Left ventricle myocardium inferior (tissue), 1 donor: ENCODE measurements around the gene P2RX1. TPM values are rescaled to one million over a fixed set of nuclear protein-coding genes. Genes with fewer than 3 reads are reported as not detected.
"Not testable (repeated sequence)": the region's sequence is repeated elsewhere in the genome, so short reads cannot be mapped to it uniquely, and the experiment has no call there.

Experiments
- DNase-seq: peaks from one replicate; pipeline ENCODE4 v3.0.0-alpha.2; 2020
- H3K27ac ChIP-seq: fragments of 200-600 bp; replicated peaks from 2 replicates; pipeline ENCODE4 v1.8.0; 2021
- H3K27me3 ChIP-seq: fragments of 200-600 bp; 2 replicates; pipeline ENCODE4 v1.8.0; 2021; ENCODE audit warnings: low read depth
- H3K36me3 ChIP-seq: fragments of 200-600 bp; 2 replicates; pipeline ENCODE4 v1.8.0; 2021
- H3K4me1 ChIP-seq: fragments of 200-600 bp; 2 replicates; pipeline ENCODE4 v1.8.0; 2021
- H3K4me3 ChIP-seq: fragments of 200-600 bp; 2 replicates; pipeline ENCODE4 v1.8.0; 2021; ENCODE audit warnings: mild to moderate bottlenecking, moderate library complexity
- H3K9me3 ChIP-seq: fragments of 200-600 bp; replicated peaks from 2 replicates; pipeline ENCODE4 v1.8.0; 2021
- intact Hi-C: fragments of 100-400 bp; cut with micrococcal nuclease; formaldehyde crosslinking; loops from one replicate; pipeline ENCODE4 v1.11.0; 2022
- total RNA-seq: library from RNA; stranded (reverse); fragmentation: NEBNext Ultra II Directional; extraction: Animal tissue kit (Norgen Biotek cat#: 25700); gene quantifications from one replicate; pipeline ENCODE4 v1.2.1, GENCODE V29; 2021
- TF ChIP-seq, protein P1 (sequence below): fragments of 200-600 bp; IDR thresholded peaks from 2 replicates; pipeline ENCODE4 v1.8.0; 2021; ENCODE audit warnings: antibody characterized with exemption, mild to moderate bottlenecking, borderline replicate concordance
- donor health status: DM: no; HTN: yes; CAD: no; lungs with severe emphysema.

Gene P2RX1
- total RNA-seq, 1 donor from 2014 or later: 0.55 TPM

GRCh38 chr17:3857261-3858105 lies 58.8 kb downstream of the P2RX1 start:
- Histone ChIP-seq H3K4me1 (no peaks in the 10 kb centered on the region), H3K9me3 (no peaks in the 10 kb centered on the region), H3K36me3 (peaks cover 11% of the 10 kb centered on the region), H3K27ac (no peak overlapping the region), H3K4me3 (no peak overlapping the region), H3K27me3 (no peaks in the 10 kb centered on the region)
- intact Hi-C loops: no loop called here
- DNase-seq: no peak
- TF ChIP-seq, protein P1, sequence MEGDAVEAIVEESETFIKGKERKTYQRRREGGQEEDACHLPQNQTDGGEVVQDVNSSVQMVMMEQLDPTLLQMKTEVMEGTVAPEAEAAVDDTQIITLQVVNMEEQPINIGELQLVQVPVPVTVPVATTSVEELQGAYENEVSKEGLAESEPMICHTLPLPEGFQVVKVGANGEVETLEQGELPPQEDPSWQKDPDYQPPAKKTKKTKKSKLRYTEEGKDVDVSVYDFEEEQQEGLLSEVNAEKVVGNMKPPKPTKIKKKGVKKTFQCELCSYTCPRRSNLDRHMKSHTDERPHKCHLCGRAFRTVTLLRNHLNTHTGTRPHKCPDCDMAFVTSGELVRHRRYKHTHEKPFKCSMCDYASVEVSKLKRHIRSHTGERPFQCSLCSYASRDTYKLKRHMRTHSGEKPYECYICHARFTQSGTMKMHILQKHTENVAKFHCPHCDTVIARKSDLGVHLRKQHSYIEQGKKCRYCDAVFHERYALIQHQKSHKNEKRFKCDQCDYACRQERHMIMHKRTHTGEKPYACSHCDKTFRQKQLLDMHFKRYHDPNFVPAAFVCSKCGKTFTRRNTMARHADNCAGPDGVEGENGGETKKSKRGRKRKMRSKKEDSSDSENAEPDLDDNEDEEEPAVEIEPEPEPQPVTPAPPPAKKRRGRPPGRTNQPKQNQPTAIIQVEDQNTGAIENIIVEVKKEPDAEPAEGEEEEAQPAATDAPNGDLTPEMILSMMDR: no peak

- H3K27me3 ChIP-seq, H3K36me3 ChIP-seq, H3K27ac ChIP-seq, DNase-seq, H3K4me3 ChIP-seq, intact Hi-C loops, H3K9me3 ChIP-seq, H3K4me1 ChIP-seq: not testable (repeated sequence)
Measured at GRCh38 chr17:3854204-3854603, 62.1 kb downstream of the P2RX1 start.

DNA sequence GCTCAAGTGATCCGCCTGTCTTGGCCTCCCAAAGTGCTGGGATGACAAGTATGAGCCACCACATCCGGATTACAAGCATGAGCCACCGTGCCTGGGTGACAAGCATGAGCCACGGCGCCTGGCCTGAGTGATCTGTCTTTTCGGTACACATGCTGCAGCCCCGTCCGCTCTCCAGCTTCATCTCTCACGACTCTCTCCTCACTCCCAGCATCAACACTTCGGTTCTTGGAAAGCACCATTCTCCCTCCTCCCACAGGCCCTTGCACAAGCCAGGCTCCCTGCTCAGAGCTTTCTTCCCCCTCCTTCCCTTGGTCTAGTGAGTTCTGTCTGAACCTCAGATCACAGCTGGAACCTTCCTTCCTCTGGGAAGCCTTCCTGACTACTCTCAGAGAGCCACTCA lies 63.7 kb downstream of the P2RX1 start:
- no peaks in the 10 kb centered on the region for H3K27me3 ChIP-seq
- DNase-seq: no peak
- H3K4me1 ChIP-seq: no peaks in the 10 kb centered on the region
- H3K27ac ChIP-seq: no peak overlapping the region
- H3K4me3 ChIP-seq: no peak overlapping the region
- TF ChIP-seq, protein P1: no peak
- no peaks in the 10 kb centered on the region for H3K9me3 ChIP-seq
- no peaks in the 10 kb centered on the region for H3K36me3 ChIP-seq
- intact Hi-C loops: no loop called here

DNA sequence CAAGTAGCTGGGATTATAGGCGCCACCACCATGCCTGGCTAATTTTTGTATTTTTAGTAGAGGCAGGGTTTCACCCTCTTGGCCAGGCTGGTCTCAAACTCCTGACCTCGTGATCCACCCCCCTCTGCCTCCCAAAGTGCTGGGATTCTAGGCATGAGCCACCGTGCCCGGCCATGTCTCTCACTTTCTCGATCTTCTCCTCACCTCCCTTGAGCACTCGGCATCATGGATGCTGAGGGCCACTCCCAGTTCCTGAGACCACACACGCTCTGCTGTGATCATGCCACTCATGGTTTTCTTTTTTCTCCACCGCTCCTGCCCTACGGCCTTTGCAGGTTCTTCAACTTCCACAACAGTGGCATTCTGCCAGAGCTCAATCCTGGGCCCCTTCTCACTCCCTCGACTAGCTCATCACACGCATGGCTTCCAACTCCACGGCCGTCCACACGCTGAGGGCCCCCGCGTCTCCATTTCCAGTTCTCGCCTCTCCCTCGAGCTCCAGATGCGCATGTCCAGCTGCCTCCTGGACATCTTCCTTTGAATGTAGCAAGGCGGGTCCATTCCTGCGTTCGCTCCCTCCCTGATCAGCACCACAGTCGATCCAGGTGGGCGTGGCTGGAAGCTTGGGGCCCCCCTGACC lies 64.7 kb downstream of the P2RX1 start:
- TF ChIP-seq, protein P1: no peak
- peaks cover under 1% of the 10 kb centered on the region for H3K4me1 ChIP-seq
- DNase-seq: no peak
- H3K27me3 ChIP-seq: no peaks in the 10 kb centered on the region
- H3K27ac ChIP-seq: no peak overlapping the region
- no peak overlapping the region for H3K4me3 ChIP-seq
- intact Hi-C loops: no loop called here
- H3K36me3 ChIP-seq: no peaks in the 10 kb centered on the region
- no peaks in the 10 kb centered on the region for H3K9me3 ChIP-seq

GRCh38 chr17:3848229-3848835 lies 67.9 kb downstream of the P2RX1 start:
- Histone ChIP-seq H3K4me1 (peaks cover 30% of the 10 kb centered on the region), H3K9me3 (no peaks in the 10 kb centered on the region), H3K27ac (no peak overlapping the region), H3K36me3 (peaks cover 12% of the 10 kb centered on the region), H3K27me3 (no peaks in the 10 kb centered on the region), H3K4me3 (no peak overlapping the region)
- TF ChIP-seq, protein P1: no peak
- no peak for DNase-seq
- intact Hi-C loops: no loop called here
